ENCODE results near the gene CD74. TPM values are rescaled to one million over a fixed set of nuclear protein-coding genes. Genes with fewer than 3 reads are reported as not detected.

Gene CD74
- polyA plus RNA-seq, 2 of the 4 experiments (the other 2 are of a cell fraction): not detected

DNA sequence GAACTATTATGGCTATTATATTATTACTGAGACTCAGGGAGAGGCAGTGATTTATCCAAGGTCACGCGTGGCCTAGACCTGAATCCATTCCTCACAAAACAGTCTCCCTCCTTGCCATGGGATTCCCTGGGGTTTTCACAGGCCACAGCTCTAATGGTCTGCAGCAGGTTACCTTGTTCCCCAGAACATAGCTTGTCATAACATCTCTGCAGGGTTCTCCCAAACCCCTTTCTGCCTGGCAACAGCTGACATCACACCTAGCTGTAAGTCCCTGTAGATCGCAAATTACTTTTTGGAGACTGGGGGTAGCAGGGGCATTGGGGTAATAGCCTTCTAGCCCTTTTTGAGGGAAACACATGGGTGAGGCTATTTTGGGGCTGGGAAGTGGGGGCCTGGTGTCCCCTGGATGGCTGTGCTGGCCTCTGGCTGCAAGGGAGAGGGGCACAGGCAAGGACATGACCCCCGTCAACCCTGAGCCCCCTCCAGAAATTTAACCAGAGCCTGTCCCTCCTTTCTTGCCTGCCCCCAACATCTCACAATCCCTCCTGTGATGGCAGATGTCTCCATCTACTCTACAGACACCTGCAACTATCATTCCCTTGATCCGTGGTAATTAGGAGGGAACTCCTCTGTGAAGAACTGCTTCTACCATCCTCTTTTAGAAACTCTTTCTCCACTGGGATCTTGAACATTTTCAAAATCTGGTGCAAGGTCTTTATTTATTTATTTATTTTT lies 1.3 kb downstream of the CD74 start:
- Histone ChIP-seq H3K4me2 (no peak overlapping the region), H3K27ac (no peak overlapping the region), H3K4me1 (peaks cover 4% of the 10 kb centered on the region), H3K4me3 (no peak overlapping the region), H3K9me3 (no peaks in the 10 kb centered on the region)
- POLR2A ChIA-PET: interaction anchor here (1.3 kb wide), 1 partner anchor 39 kb away, joined by 6 read pairs; no protein-coding TSS in a partner anchor
- TF ChIP-seq RFX5 (IDR thresholded peaks at IDR 0.05): peak; percentile 97
- TF ChIP-seq, protein P1, sequence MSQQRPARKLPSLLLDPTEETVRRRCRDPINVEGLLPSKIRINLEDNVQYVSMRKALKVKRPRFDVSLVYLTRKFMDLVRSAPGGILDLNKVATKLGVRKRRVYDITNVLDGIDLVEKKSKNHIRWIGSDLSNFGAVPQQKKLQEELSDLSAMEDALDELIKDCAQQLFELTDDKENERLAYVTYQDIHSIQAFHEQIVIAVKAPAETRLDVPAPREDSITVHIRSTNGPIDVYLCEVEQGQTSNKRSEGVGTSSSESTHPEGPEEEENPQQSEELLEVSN (IDR thresholded peaks at IDR 0.05; ENCODE audit: borderline replicate concordance, low read depth): no peak
- no peak for TF ChIP-seq HOXB5 (CRISPR knock-in tag; IDR thresholded peaks at IDR 0.05)
- no peak for TF ChIP-seq FOXS1 (CRISPR knock-in tag; IDR thresholded peaks at IDR 0.05)
- no peak for TF ChIP-seq ZNF302 (CRISPR knock-in tag; IDR thresholded peaks at IDR 0.05)
- CTCF ChIA-PET: interaction anchor here (1.2 kb wide), 2 partner anchors 13 to 281 kb away, joined by 3 to 10 read pairs; no protein-coding TSS in a partner anchor
- ATAC-seq: no peak
- no peak for DNase-seq (ENCODE audit: low read depth in 1 of 2, low spot score in 1 of 2)
- WGBS (ENCODE audit: missing lambda C conversion rate): 90% methylated on average over 5 of the region's 5 CpGs
- no peak for FAIRE-seq

DNA sequence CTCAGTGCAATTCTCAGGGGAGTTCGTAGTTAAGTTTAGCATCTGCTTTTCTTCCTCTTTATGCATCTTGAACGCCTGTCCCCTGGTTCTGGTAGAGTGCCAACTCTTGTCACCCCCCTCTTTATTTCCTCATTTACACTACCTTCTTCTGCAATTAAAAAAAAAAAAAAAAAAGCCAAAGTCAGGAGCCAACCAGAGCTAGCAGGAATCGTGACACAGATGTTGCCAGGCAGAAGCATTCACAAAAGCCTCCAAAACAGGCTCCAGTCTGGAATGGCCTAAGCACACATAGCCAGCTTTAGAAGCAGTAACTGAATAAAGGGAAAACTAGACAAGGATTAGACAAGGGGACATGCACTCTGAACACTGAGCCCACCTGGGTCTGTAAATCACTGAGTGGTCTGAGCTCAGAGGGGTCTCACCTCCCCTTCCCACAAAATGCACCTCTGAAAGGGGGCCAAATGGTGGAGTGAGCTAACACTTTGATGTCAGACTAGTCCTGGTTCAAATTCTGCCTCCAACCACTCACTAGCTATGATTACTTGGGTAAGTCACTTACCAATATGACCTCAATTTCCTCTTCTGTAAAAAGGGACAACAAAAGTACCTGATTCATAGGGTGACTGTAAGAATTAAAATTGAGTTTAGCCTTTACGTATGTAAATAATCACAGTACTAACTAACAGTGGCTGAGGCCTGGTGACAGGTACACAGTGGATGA lies 2.0 kb downstream of the CD74 start:
- DNase-seq (ENCODE audit: low read depth in 1 of 2, low spot score in 1 of 2) (peak; percentile 62 to 76), FAIRE-seq (no peak)

DNA sequence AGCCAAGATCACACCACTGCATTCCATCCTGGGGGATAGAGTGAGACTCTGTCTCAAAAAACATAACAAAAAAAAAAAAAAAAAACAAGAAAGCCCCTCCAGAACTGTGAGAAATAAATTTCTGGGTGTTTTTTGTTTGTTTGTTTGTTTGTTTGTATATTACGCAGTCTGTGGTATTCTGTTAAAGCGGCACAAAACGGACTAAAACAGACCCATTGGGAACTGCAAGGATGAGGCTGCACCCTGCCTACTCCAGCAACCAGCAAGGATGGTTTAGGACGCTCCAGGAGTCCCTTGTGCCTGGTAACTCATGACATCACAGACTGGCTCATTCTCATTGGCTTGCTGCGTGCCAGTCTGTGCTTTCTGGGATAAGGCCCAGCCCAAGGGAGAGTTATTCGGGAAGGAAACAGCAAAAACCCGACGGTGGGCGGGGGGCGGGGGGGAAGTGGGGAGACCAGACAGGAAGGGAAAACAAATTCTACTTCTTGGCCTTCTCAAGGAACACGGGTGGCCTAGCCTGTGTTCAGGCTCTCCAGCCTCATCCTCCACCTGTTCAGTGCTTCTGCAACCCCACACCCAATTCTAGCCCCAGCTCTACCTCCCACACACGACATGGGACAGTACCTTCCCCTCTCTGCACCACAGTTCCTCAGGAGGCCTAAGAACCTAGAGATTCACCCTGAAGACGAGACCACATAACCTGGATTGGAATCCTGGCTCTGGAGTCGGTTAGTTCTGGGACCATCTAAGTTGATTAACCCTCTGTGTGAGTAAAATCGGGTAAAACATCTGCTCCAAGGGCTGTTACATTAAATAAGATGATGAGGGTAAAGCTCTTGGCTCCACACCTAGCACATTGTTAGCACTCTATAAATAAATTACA lies 2.8 kb downstream of the CD74 start:
- CTCF ChIA-PET: interaction anchor here (1.2 kb wide), 2 partner anchors 11 to 26 kb away, joined by 5 to 10 read pairs; no protein-coding TSS in a partner anchor
- H3K4me3 ChIP-seq: no peak overlapping the region
- peak overlapping the region in 1 of 2 experiments; percentile 51; a peak in 3 of 6 replicates for H3K27ac ChIP-seq
- H3K4me2 ChIP-seq: peak overlapping the region; percentile 63
- TF ChIP-seq FOXS1 (CRISPR knock-in tag; IDR thresholded peaks at IDR 0.05): no peak
- TF ChIP-seq RFX5 (IDR thresholded peaks at IDR 0.05): peak; percentile 99
- FAIRE-seq: no peak
- peaks cover 4% of the 10 kb centered on the region for H3K4me1 ChIP-seq
- peak; percentile 96 to 98 for ATAC-seq
- POLR2A ChIA-PET: interaction anchor here (1.3 kb wide), 1 partner anchor 40 kb away, joined by 6 read pairs; no protein-coding TSS in a partner anchor
- H3K9me3 ChIP-seq: no peaks in the 10 kb centered on the region
- DNase-seq (ENCODE audit: low read depth in 1 of 2, low spot score in 1 of 2): peak; percentile 86 to 99
- WGBS (ENCODE audit: missing lambda C conversion rate): 15% methylated on average over 15 of the region's 15 CpGs

More for the DNA sequence above, 2.0 kb downstream of the CD74 start:
- TF ChIP-seq EP300 (IDR thresholded peaks at IDR 0.05) (no peak), MAFK (IDR thresholded peaks at IDR 0.05; ENCODE audit: partially characterized antibody) (no peak), RFX5 (IDR thresholded peaks at IDR 0.05) (peak; percentile 99), SREBF2 (IDR thresholded peaks at IDR 0.05) (no peak), EHMT2 (IDR thresholded peaks at IDR 0.05; ENCODE audit: low read depth) (no peak), NFE2L2 (conservative IDR thresholded peaks at IDR 0.05; ENCODE audit: low read length) (no peak)
- Histone ChIP-seq H3K9me3 (no peaks in the 10 kb centered on the region), H3K4me1 (peaks cover 4% of the 10 kb centered on the region), H3K4me2 (no peak overlapping the region; the same call in 2 of the 3 replicates), H3K4me3 (no peak overlapping the region), H3K27ac (no peak overlapping the region)
- 53% methylated on average over 4 of the region's 4 CpGs for WGBS (ENCODE audit: missing lambda C conversion rate)
- ATAC-seq: peak; percentile 83
- POLR2A ChIA-PET: interaction anchor here (0.6 to 1.3 kb wide), 4 partner anchors 38 to 317 kb away, joined by 3 to 6 read pairs (median 3); no protein-coding TSS in a partner anchor
- CTCF ChIA-PET: interaction anchor here (0.7 to 1.2 kb wide), 3 partner anchors 12 to 26 kb away, joined by 4 to 10 read pairs (median 5); no protein-coding TSS in a partner anchor

DNA sequence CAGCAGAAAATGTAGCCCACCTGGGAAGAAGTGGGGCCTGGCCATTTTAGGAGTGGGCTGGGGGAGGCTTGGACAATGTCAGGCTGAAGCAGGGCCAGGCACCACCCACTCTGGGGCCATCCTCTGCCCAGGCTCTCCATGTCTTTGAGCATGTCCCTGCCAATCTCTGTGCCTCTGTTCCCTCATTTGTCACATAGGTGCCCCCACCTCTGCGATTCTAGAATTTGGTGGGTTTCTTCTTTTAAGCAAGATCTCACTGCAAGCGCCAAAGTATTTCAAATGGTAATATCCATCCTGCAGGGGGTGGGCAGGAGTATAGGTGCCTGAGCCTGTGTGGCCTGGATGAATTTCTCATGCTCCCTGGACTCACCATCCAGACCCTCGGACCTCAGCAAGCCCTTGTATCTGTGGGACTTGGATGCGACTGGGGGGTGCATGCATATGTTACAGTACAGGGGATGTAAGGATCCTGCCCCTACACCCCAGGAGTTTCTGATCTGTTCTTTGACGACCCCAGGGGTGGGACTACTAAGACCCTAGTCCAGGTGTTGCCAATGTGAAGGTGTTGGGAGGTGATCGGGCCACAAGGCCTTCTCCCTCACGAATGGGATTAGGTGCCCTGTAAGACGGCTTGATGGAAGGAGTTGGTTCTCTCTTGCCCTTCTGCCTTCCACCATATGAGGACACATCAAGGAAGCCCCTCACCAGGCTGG lies 4.3 kb downstream of the CD74 start:
- Histone ChIP-seq H3K27ac (no peak overlapping the region), H3K4me2 (no peak overlapping the region), H3K9me3 (no peaks in the 10 kb centered on the region), H3K4me3 (no peak overlapping the region), H3K4me1 (peaks cover 4% of the 10 kb centered on the region)
- WGBS (ENCODE audit: missing lambda C conversion rate): 82% methylated on average over 7 of the region's 8 CpGs
- POLR2A ChIA-PET: no interaction called here
- no peak for ATAC-seq
- TF ChIP-seq ZNF302 (CRISPR knock-in tag; IDR thresholded peaks at IDR 0.05) (no peak), HEYL (CRISPR knock-in tag; IDR thresholded peaks at IDR 0.05) (no peak), ZFP36 (IDR thresholded peaks at IDR 0.05; ENCODE audit: borderline replicate concordance, partially characterized antibody) (no peak), RFX5 (IDR thresholded peaks at IDR 0.05) (no peak), RNF2 (IDR thresholded peaks at IDR 0.05; ENCODE audit: borderline replicate concordance, low read depth) (no peak)
- TF ChIP-seq, protein P2, sequence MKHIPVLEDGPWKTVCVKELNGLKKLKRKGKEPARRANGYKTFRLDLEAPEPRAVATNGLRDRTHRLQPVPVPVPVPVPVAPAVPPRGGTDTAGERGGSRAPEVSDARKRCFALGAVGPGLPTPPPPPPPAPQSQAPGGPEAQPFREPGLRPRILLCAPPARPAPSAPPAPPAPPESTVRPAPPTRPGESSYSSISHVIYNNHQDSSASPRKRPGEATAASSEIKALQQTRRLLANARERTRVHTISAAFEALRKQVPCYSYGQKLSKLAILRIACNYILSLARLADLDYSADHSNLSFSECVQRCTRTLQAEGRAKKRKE (CRISPR knock-in tag; IDR thresholded peaks at IDR 0.05; ENCODE audit: low read depth): no peak
- TF ChIP-seq, protein P1 (IDR thresholded peaks at IDR 0.05; ENCODE audit: borderline replicate concordance, low read depth): no peak
- CTCF ChIA-PET: no interaction called here
- FAIRE-seq: no peak
- DNase-seq (ENCODE audit: low read depth in 1 of 2, low spot score in 1 of 2): no peak

Data from A549 (cell line).